SU-DHL-6 (cell line): ENCODE data around the gene SPNS3.

ENCODE experiments used
- CTCF ChIP-seq: fragments of 200-600 bp; sonication (generic); IDR thresholded peaks from one replicate; pipeline ENCODE4 v1.5.1; 2017; ENCODE audit warnings: antibody characterized with exemption, mild to moderate bottlenecking, low read length, moderate library complexity; ENCODE audit not compliant: insufficient read depth, poor library complexity, severe bottlenecking
- EZH2phosphoT487 ChIP-seq: fragments of 200-600 bp; sonication (generic), shearing (Covaris generic); conservative IDR thresholded peaks from 2 replicates; pipeline ENCODE4 v1.6.1; 2018; ENCODE audit warnings: mild to moderate bottlenecking, antibody characterized with exemption, low read length, moderate library complexity, mixed read lengths

- TF ChIP-seq EZH2phosphoT487: no peak
- TF ChIP-seq CTCF: no peak
Measured at GRCh38 chr17:4425398-4425797, 8.3 kb upstream of the SPNS3 start.
